K562 (cell line): ENCODE measurements around the gene SALL2. TPM values are rescaled to one million over a fixed set of nuclear protein-coding genes. Genes with fewer than 3 reads are reported as not detected.

ENCODE experiments used
- ATAC-seq: fragments of 200-7000 bp; cut with Tn5 transposase; 3 replicates; pipeline ENCODE4 v1.9.1; 2020; ENCODE audit warnings: moderate library complexity
- BruUV-seq: library from RNA; stranded (reverse); fragments of 400-500 nt; replicated peaks from 2 replicates; lab custom pipeline; 2021; lab: Mats Ljungman, UMichigan
- CTCF ChIA-PET: fragments of 300-600 bp; formaldehyde crosslinking; extraction: SDS; loops from one replicate; lab custom pipeline; 2021; ENCODE audit warnings: low intra/inter-chr PET ratio; lab: Yijun Ruan, JAX
- POLR2A ChIA-PET: fragments of 300-600, 350-650 bp; sonication (Branson Sonifier 250); formaldehyde crosslinking; extraction: SDS; loops from one replicate; lab custom pipeline; 2021; ENCODE audit warnings: antibody characterized with exemption, inconsistent platforms; lab: Yijun Ruan, JAX
- DNase-seq, 4 experiments: peaks; one replicate each; pipeline versions ENCODE4 v3.0.0 to v3.0.0-alpha.2; 2011 to 2018; ENCODE audit warnings: low spot score in 3 of 4, mixed read lengths in 3 of 4; ENCODE audit errors: extremely low read depth in 1 of 4
- FAIRE-seq: peaks from 2 replicates; lab custom pipeline; 2011; peaks lifted over from hg19 to GRCh38; lab: Jason Lieb, UNC
- H2AFZ ChIP-seq: 2 replicates; pipeline ENCODE4 v1.6.0; 2011; ENCODE audit warnings: low read depth, low read length, control low read depth, inconsistent platforms
- H3K27ac ChIP-seq: fragments of 200-600 bp; 3 replicates; pipeline ENCODE4 v1.8.0; 2011; ENCODE audit warnings: low read depth, mild to moderate bottlenecking, control low read depth, inconsistent platforms, low read length, moderate library complexity, mixed read lengths; ENCODE audit errors: extremely low read depth
- H3K27me3 ChIP-seq, 2 experiments: fragments of 300-600 bp in 1 of 2; 2 replicates in 1 of 2; 3 replicates in 1 of 2; pipeline versions ENCODE4 v1.6.0 to v1.8.0; 2011; ENCODE audit warnings: inconsistent platforms in 2 of 2, low read length in 2 of 2, mild to moderate bottlenecking in 1 of 2, mixed read lengths in 1 of 2, moderate library complexity in 1 of 2; ENCODE audit not compliant: control insufficient read depth in 2 of 2, insufficient read depth in 2 of 2
- H3K36me3 ChIP-seq: fragments of 300-600 bp; 3 replicates; pipeline ENCODE4 v1.8.0; 2011; ENCODE audit warnings: mild to moderate bottlenecking, low read length, inconsistent platforms; ENCODE audit not compliant: control insufficient read depth, insufficient read depth
- H3K4me1 ChIP-seq, 2 experiments: fragments of 200-600 bp in 1 of 2; replicated peaks in 1 of 2; 2 replicates in 1 of 2; 3 replicates in 1 of 2; pipeline versions ENCODE4 v1.5.1 to v1.8.0; 2011; ENCODE audit warnings: inconsistent platforms in 2 of 2, low read length in 2 of 2, mild to moderate bottlenecking in 1 of 2, mixed read lengths in 1 of 2, moderate library complexity in 1 of 2; ENCODE audit not compliant: control insufficient read depth in 2 of 2, insufficient read depth in 2 of 2
- H3K4me2 ChIP-seq: 2 replicates; pipeline ENCODE4 v1.6.1; 2011; ENCODE audit warnings: low read length, control low read depth, inconsistent platforms, mixed read lengths; ENCODE audit not compliant: insufficient read depth
- H3K4me3 ChIP-seq: fragments of 200-600 bp; sonication (generic), shearing (Covaris generic); 2 replicates; pipeline ENCODE4 v1.5.1; 2016; ENCODE audit warnings: control low read depth, inconsistent platforms
- H3K79me2 ChIP-seq: fragments of 200-600 bp; 3 replicates; pipeline ENCODE4 v1.8.0; 2011; ENCODE audit warnings: low read length, inconsistent platforms; ENCODE audit not compliant: control insufficient read depth, insufficient read depth
- H3K9ac ChIP-seq, 2 experiments: 2 replicates each; pipeline versions ENCODE4 v1.6.0 to v1.6.1; 2011; ENCODE audit warnings: low read depth in 2 of 2, low read length in 2 of 2, control low read depth in 1 of 2, inconsistent platforms in 1 of 2, mild to moderate bottlenecking in 1 of 2, mixed read lengths in 1 of 2; ENCODE audit not compliant: insufficient read depth in 1 of 2
- H3K9me1 ChIP-seq: one replicate; pipeline ENCODE4 v1.6.0; 2011; ENCODE audit warnings: inconsistent platforms, mild to moderate bottlenecking, low read length, moderate library complexity; ENCODE audit not compliant: control insufficient read depth, insufficient read depth
- H3K9me3 ChIP-seq: replicated peaks from 2 replicates; pipeline ENCODE4 v1.5.1; 2011; ENCODE audit warnings: low read depth, low read length, inconsistent platforms; ENCODE audit not compliant: control insufficient read depth, insufficient read depth
- H4K20me1 ChIP-seq: replicated peaks from 2 replicates; pipeline ENCODE4 v1.6.1; 2011; ENCODE audit warnings: low read length, inconsistent platforms, mixed read lengths; ENCODE audit not compliant: control insufficient read depth, insufficient read depth
- EGR1 ChIP-seq: fragments of 450-650 bp; conservative IDR thresholded peaks from 2 replicates; pipeline ENCODE4 v1.6.1; 2017; ENCODE audit warnings: mild to moderate bottlenecking
- EP400 ChIP-seq: fragments of 450-650 bp; IDR thresholded peaks from 2 replicates; pipeline ENCODE4 v1.6.1; 2017; ENCODE audit warnings: antibody characterized with exemption, mild to moderate bottlenecking, moderate library complexity
- JUND ChIP-seq, 2 experiments: IDR thresholded peaks; 2 replicates in 1 of 2; 3 replicates in 1 of 2; pipeline ENCODE4 v1.6.1; 2011; ENCODE audit warnings: borderline replicate concordance in 2 of 2, low read depth in 2 of 2, low read length in 2 of 2, improper control_type of control experiment in 1 of 2, missing biosample characterization in 1 of 2, missing genetic modification characterization in 1 of 2, missing genetic modification reagents in 1 of 2
- NUFIP1 ChIP-seq: fragments of 450-650 bp; IDR thresholded peaks from 2 replicates; pipeline ENCODE4 v1.6.1; 2018; ENCODE audit not compliant: partially characterized antibody
- PML ChIP-seq: IDR thresholded peaks from 2 replicates; pipeline ENCODE4 v1.6.1; 2012; ENCODE audit warnings: low read length, inconsistent platforms
- ZFX ChIP-seq: sonication (generic); formaldehyde crosslinking; IDR thresholded peaks from 2 replicates; pipeline ENCODE4 v1.8.0; 2022; ENCODE audit warnings: mild to moderate bottlenecking, missing genetic modification reagents, moderate library complexity
- ZNF780A ChIP-seq: fragments of 250-450 bp; sonication (Bioruptor Pico); IDR thresholded peaks from 2 replicates; pipeline ENCODE4 v1.5.0; 2021; ENCODE audit warnings: mild to moderate bottlenecking
- WGBS: fragments of 100-300 bp; shearing (Covaris generic); methylation state at CpG from one replicate; pipeline ENCODE4 v1.1.6; 2016; ENCODE audit warnings: low coverage, mixed read lengths; ENCODE audit not compliant: insufficient coverage; ENCODE audit errors: missing lambda C conversion rate; 5-methylcytosine and 5-hydroxymethylcytosine counted together
- in situ Hi-C: fragments of 300-500 bp; cut with MboI; formaldehyde crosslinking; loops from 4 replicates; pipeline ENCODE4 v1.15.0; 2018; ENCODE audit warnings: inconsistent platforms, mixed read lengths
- intact Hi-C: fragments of 100-400 bp; cut with micrococcal nuclease; formaldehyde crosslinking; loops from 2 replicates; pipeline ENCODE4 v1.14.2; 2022
- polyA plus RNA-seq, 8 experiments: library from polyadenylated mRNA; depleted of rRNA in 4 of 8; stranded (reverse) in 5 of 8; unstranded in 3 of 8; fragments of >200 nt; fragmentation: Nextera tagmentation in 2 of 8; fragmentation: Illumina TruSeq in 1 of 8; extraction: Ambion mirVana in 2 of 8; extraction: Trizol in 1 of 8; gene quantifications; 2 replicates each; pipeline versions ENCODE4 v1.2.1 to v1.2.3, GENCODE V29; 2011 to 2014; ENCODE audit warnings: inconsistent platforms in 1 of 8, missing spikeins in 1 of 8
- total RNA-seq, 7 experiments: library from RNA; depleted of rRNA in 6 of 7; stranded (reverse); fragments of >200 nt in 6 of 7; fragmentation: Illumina TruSeq in 2 of 7; extraction: Trizol in 2 of 7; gene quantifications; 2 replicates each; pipeline versions ENCODE4 v1.2.1 to v1.2.3, GENCODE V29; 2011 to 2021; ENCODE audit warnings: low replicate concordance in 1 of 7
- TF ChIP-seq, protein P1 (sequence below), 2 experiments: fragments of 450-650 bp in 1 of 2; sonication (generic) in 1 of 2; formaldehyde crosslinking in 1 of 2; IDR thresholded peaks in 1 of 2; conservative IDR thresholded peaks in 1 of 2; 2 replicates each; pipeline versions ENCODE4 v1.6.1 to v1.8.1; 2016 to 2023; ENCODE audit warnings: mild to moderate bottlenecking in 2 of 2, moderate library complexity in 2 of 2, inconsistent platforms in 1 of 2, missing genetic modification reagents in 1 of 2
- TF ChIP-seq, protein P2 (sequence below): IDR thresholded peaks from 2 replicates; pipeline ENCODE4 v1.6.1; 2012; ENCODE audit warnings: low read depth, low read length, improper control_type of control experiment, borderline replicate concordance

The SALL2 gene
- total and polyA plus RNA-seq, 9 of the 15 experiments (the other 6 are each of a cell fraction or from before 2014, with no cell fraction given): 6.6 to 30.4 (median 12.9) TPM

DNA sequence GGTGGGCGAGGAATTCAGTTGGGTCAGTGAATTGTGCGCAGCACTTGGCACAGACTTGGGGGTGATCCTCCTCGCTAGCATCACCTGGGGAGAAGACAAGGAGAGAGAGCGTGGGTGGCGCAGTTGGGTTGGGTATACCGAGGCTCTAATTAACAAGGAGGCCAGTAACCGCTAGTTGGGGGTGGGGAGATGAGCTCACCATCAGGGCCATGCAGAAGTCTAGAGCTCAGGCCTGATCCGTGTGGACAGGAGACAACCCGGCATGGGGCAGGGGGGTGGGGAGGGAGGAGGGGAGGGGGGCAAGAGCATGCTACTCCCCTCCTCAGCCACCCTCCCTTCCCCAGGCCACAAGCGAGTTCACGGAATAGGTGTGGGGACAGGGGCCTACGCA is 580 bp downstream of the SALL2 start:
- FAIRE-seq: no peak
- in situ Hi-C loops: no loop called here
- POLR2A ChIA-PET: interaction anchor here (0.9 to 3.5 kb wide), 3 partner anchors 9 to 15 kb away, joined by 3 to 39 read pairs (median 4); partner anchors contain the start of gene METTL3

More for the DNA sequence above, 580 bp downstream of the SALL2 start:
- H3K4me3 ChIP-seq: peak overlapping the region; percentile 68
- 22% methylated on average over 6 of the region's 12 CpGs for WGBS
- H3K79me2 ChIP-seq: peaks cover 22% of the 10 kb centered on the region
- CTCF ChIA-PET: no interaction called here
- ATAC-seq: peak; percentile 68
- no peaks in the 10 kb centered on the region for H4K20me1 ChIP-seq
- peak; percentile 39 to 72 (median 66) for DNase-seq
- no peaks in the 10 kb centered on the region for H3K9me1 ChIP-seq
- peak overlapping the region; percentile 65 to 91 for H3K9ac ChIP-seq
- H3K4me1 ChIP-seq: peaks cover 38 to 39% of the 10 kb centered on the region in 2 experiments
- no peaks in the 10 kb centered on the region for H3K27me3 ChIP-seq
- H3K9me3 ChIP-seq: no peaks in the 10 kb centered on the region
- H3K4me2 ChIP-seq: peak overlapping the region; percentile 76
- intact Hi-C loops: no loop called here
- BruUV-seq: no TSS peak
- TF ChIP-seq, protein P1, sequence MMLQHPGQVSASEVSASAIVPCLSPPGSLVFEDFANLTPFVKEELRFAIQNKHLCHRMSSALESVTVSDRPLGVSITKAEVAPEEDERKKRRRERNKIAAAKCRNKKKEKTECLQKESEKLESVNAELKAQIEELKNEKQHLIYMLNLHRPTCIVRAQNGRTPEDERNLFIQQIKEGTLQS (IDR thresholded peaks at IDR 0.05): peak; percentile 29; the same call in 1 of the 2 replicates
- TF ChIP-seq, protein P1 (CRISPR knock-in tag; conservative IDR thresholded peaks at IDR 0.05): no peak
- TF ChIP-seq ZNF780A (CRISPR knock-in tag) (no peak), JUND (IDR thresholded peaks at IDR 0.05; ENCODE audit: borderline replicate concordance, low read depth, low read length) (peak; percentile 64), JUND (tag; IDR thresholded peaks at IDR 0.05; ENCODE audit: borderline replicate concordance, low read depth, low read length) (no peak), EGR1 (peak; percentile 78), NUFIP1 (no peak), EP400 (peak; percentile 7; the same call in 1 of the 2 replicates), PML (no peak), ZFX (CRISPR knock-in tag) (peak; percentile 31; the same call in 1 of the 2 replicates)
- TF ChIP-seq, protein P2, sequence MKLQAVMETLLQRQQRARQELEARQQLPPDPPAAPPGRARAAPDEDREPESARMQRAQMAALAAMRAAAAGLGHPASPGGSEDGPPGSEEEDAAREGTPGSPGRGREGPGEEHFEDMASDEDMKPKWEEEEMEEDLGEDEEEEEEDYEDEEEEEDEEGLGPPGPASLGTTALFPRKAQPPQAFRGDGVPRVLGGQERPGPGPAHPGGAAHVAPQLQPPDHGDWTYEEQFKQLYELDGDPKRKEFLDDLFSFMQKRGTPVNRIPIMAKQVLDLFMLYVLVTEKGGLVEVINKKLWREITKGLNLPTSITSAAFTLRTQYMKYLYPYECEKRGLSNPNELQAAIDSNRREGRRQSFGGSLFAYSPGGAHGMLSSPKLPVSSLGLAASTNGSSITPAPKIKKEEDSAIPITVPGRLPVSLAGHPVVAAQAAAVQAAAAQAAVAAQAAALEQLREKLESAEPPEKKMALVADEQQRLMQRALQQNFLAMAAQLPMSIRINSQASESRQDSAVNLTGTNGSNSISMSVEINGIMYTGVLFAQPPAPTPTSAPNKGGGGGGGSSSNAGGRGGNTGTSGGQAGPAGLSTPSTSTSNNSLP: no peak
- H3K36me3 ChIP-seq: peaks cover 28% of the 10 kb centered on the region; the same call in 2 of the 3 replicates
- peak overlapping the region; percentile 62; the same call in 1 of the 2 replicates for H2AFZ ChIP-seq
- H3K27ac ChIP-seq: peak overlapping the region; percentile 80
